ENCODE results near the gene MCCC2. TPM values are rescaled to one million over a fixed set of nuclear protein-coding genes. Genes with fewer than 3 reads are reported as not detected.

MCCC2 gene
- total and polyA plus RNA-seq, 2 of the 8 experiments (the other 6 are each of a cell fraction or from before 2014, with no cell fraction given) = 71.7 to 86.6 TPM

DNA sequence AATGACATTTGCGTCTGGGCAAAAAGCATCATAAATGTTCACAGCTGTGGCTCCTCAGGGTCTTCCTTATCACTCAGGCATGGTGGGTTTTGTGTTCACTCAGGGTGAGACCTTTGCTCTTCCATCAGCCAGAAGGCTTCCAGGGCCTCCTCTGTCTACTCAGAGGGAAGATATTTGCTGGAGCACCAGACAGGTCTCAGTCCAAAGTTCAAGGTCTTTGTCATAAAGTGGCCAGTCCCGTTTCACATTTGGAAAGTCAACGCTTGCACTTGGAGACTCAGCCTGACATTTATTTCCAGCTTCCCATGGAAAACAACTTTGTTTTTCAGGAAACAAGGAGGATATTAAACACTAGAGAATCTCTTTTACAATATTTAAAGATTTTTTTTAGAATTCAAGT, 119.8 kb downstream of the MCCC2 start:
- Histone ChIP-seq H4K20me1 (replicated peaks in 1 of 2; ENCODE audit: control insufficient read depth in 1 of 2, insufficient read depth in 2 of 2, low read length in 2 of 2) (no peaks in the 10 kb centered on the region), H3K27ac (ENCODE audit: low read depth, low read length) (no peak overlapping the region), H3K18ac (ENCODE audit: extremely low read depth, low read length) (no peak overlapping the region), H2BK12ac (ENCODE audit: low read depth, low read length) (no peak overlapping the region), H2BK20ac (ENCODE audit: low read length) (no peak overlapping the region), H3K4me1 (replicated peaks in 1 of 4; ENCODE audit: control insufficient read depth in 3 of 4, insufficient read depth in 4 of 4, low read length in 3 of 4) (peaks cover 0 to 3% (median under 1%) of the 10 kb centered on the region in 4 experiments; a peak in 2 of 7 replicates), H3K36me3 (ENCODE audit: control insufficient read depth in 2 of 4, insufficient read depth in 4 of 4, low read length in 3 of 4) (no peaks in the 10 kb centered on the region), H3K4me2 (ENCODE audit: insufficient read depth in 1 of 2, low read depth in 2 of 2, low read length in 2 of 2) (no peak overlapping the region), H3K23me2 (ENCODE audit: low read depth, low read length) (peaks cover 2% of the 10 kb centered on the region; the same call in 1 of the 2 replicates), H2BK5ac (ENCODE audit: low read depth, low read length) (no peak overlapping the region), H2AK5ac (ENCODE audit: low read depth, low read length) (no peak overlapping the region), H3K27me3 (replicated peaks in 1 of 4; ENCODE audit: control insufficient read depth in 3 of 4, extremely low read depth in 1 of 4, insufficient read depth in 3 of 4, low read length in 3 of 4) (no peaks in the 10 kb centered on the region), H4K5ac (ENCODE audit: insufficient read length, low read depth, low read length) (no peak overlapping the region), H4K91ac (replicated peaks; ENCODE audit: insufficient read length, low read length) (no peak overlapping the region), H3K23ac (ENCODE audit: insufficient read length) (no peak overlapping the region), H2BK120ac (replicated peaks; ENCODE audit: low read depth, low read length) (no peak overlapping the region), H3K14ac (ENCODE audit: insufficient read length) (no peak overlapping the region), H3K4ac (replicated peaks; ENCODE audit: insufficient read length, low read depth, low read length) (no peak overlapping the region), H2BK15ac (ENCODE audit: low read length) (no peak overlapping the region), H4K8ac (ENCODE audit: extremely low read depth, insufficient read depth, low read length) (no peak overlapping the region; the same call in 1 of the 2 replicates), H3K79me1 (ENCODE audit: low read depth, low read length) (no peaks in the 10 kb centered on the region), H2AFZ (ENCODE audit: low read length) (no peak overlapping the region), H3K9ac (replicated peaks in 1 of 4; ENCODE audit: extremely low read depth in 1 of 4, low read depth in 3 of 4, low read length in 3 of 4) (no peak overlapping the region), H3K4me3 (ENCODE audit: extremely low read depth in 1 of 4, insufficient read depth in 2 of 4, low read depth in 3 of 4, low read length in 4 of 4) (no peak overlapping the region), H3K9me3 (ENCODE audit: insufficient read depth in 2 of 2, low read depth in 1 of 2, low read length in 1 of 2) (no peaks in the 10 kb centered on the region), H3K56ac (replicated peaks; ENCODE audit: insufficient read length, low read depth, low read length) (no peak overlapping the region), H3K79me2 (ENCODE audit: control insufficient read depth in 1 of 2, insufficient read depth in 2 of 2, low read length in 2 of 2) (no peaks in the 10 kb centered on the region)
- TF ChIP-seq PHF8 (conservative IDR thresholded peaks at IDR 0.05; ENCODE audit: low read depth, low read length) (no peak), HDAC2 (IDR thresholded peaks at IDR 0.05; ENCODE audit: borderline replicate concordance in 1 of 2, low read depth in 2 of 2, low read length in 2 of 2) (no peak)
- ChIA-PET CTCF (ENCODE audit: partially characterized antibody) (interaction anchor here (2.2 to 6.8 kb wide), 2 partner anchors 11 to 51 kb away, joined by 6 to 58 read pairs; no protein-coding TSS in a partner anchor), POLR2A (ENCODE audit: partially characterized antibody) (no interaction called here)
- DNase-seq (ENCODE audit: low read depth in 1 of 2, low spot score in 2 of 2) (no peak), FAIRE-seq (no peak)
- 92% methylated on average over 3 of the region's 3 CpGs; no CpG with 5 or more reads in 1 of the 2 experiments for WGBS, 2 experiments (ENCODE audit: extremely low coverage in 1 of 2, insufficient coverage in 1 of 2, insufficient read length in 1 of 2, insufficient replicate concordance in 2 of 2, low coverage in 1 of 2, low lambda C conversion rate in 2 of 2, missing lambda C conversion rate in 1 of 2)

Small RNAs within 50 kb of the gene (small RNA-seq; reads per million reads assigned to genes)
- not detected for gene HMGN1P12 (ENCODE audit: insufficient read depth)

Other genes with a start within 250 kb of the MCCC2 start
- 28.9 and 32.1 TPM in 2 replicates for gene BDP1, start 131.7 kb upstream of the MCCC2 start, total RNA-seq (2021; fragmentation: NEBNext Ultra II Directional; extraction: Animal tissue kit (Norgen Biotek cat#: 25700))
- gene BDP1, start 131.7 kb upstream of the MCCC2 start, polyA plus RNA-seq (2011; rRNA removed) = 3.6 and 4.7 TPM in 2 replicates
- not detected in 2 replicates for gene CARTPT, start 131.9 kb downstream of the MCCC2 start, total RNA-seq (2021; fragmentation: NEBNext Ultra II Directional; extraction: Animal tissue kit (Norgen Biotek cat#: 25700))
- gene CARTPT, start 131.9 kb downstream of the MCCC2 start, polyA plus RNA-seq (2011; rRNA removed) = not detected in 2 replicates

Data from H1 (cell line).